H9 (cell line): Measurements from ENCODE around the gene DNER. TPM values are rescaled to one million over a fixed set of nuclear protein-coding genes. Genes with fewer than 3 reads are reported as not detected.

Source experiments
- DNase-seq: peaks from one replicate; pipeline ENCODE4 v3.0.0-alpha.2; 2017
- H2AFZ ChIP-seq: one replicate; pipeline ENCODE4 v1.6.1; 2013; ENCODE audit warnings: mild to moderate bottlenecking, low read length, control low read depth, moderate library complexity
- H2AK5ac ChIP-seq: 2 replicates; pipeline ENCODE4 v1.6.1; 2013; ENCODE audit warnings: low read length, control low read depth, mixed read lengths; ENCODE audit not compliant: insufficient read length
- H2BK120ac ChIP-seq: one replicate; pipeline ENCODE4 v1.6.1; 2013; ENCODE audit warnings: low read depth, mild to moderate bottlenecking, low read length, control low read depth, inconsistent platforms; ENCODE audit not compliant: poor library complexity, severe bottlenecking
- H2BK12ac ChIP-seq: 2 replicates; pipeline ENCODE4 v1.6.1; 2013; ENCODE audit warnings: low read length, control low read depth, mixed read lengths, low read depth; ENCODE audit not compliant: insufficient read length
- H2BK15ac ChIP-seq: 2 replicates; pipeline ENCODE4 v1.6.1; 2013; ENCODE audit warnings: low read depth, low read length, control low read depth
- H2BK20ac ChIP-seq: one replicate; pipeline ENCODE4 v1.6.1; 2013; ENCODE audit warnings: low read depth, mild to moderate bottlenecking, low read length, control low read depth, inconsistent platforms; ENCODE audit not compliant: poor library complexity, severe bottlenecking
- H2BK5ac ChIP-seq: 2 replicates; pipeline ENCODE4 v1.6.1; 2013; ENCODE audit warnings: low read length, control low read depth, mixed read lengths; ENCODE audit not compliant: insufficient read length
- H3K14ac ChIP-seq: 2 replicates; pipeline ENCODE4 v1.6.1; 2013; ENCODE audit warnings: low read length, control low read depth; ENCODE audit not compliant: insufficient read depth
- H3K18ac ChIP-seq: 2 replicates; pipeline ENCODE4 v1.6.1; 2013; ENCODE audit warnings: low read depth, mild to moderate bottlenecking, mixed read lengths, low read length, control low read depth; ENCODE audit not compliant: insufficient read length
- H3K23ac ChIP-seq: 2 replicates; pipeline ENCODE4 v1.6.1; 2013; ENCODE audit warnings: low read length, control low read depth, mixed read lengths, low read depth; ENCODE audit not compliant: insufficient read length
- H3K23me2 ChIP-seq: 2 replicates; pipeline ENCODE4 v1.6.1; 2013; ENCODE audit warnings: low read depth, mild to moderate bottlenecking, mixed read lengths, low read length, control low read depth; ENCODE audit not compliant: insufficient read length, poor library complexity, severe bottlenecking
- H3K27ac ChIP-seq: 2 replicates; pipeline ENCODE4 v1.5.1; 2013; ENCODE audit warnings: low read length, control low read depth, mixed read lengths, low read depth; ENCODE audit not compliant: insufficient read length
- H3K27me3 ChIP-seq: 2 replicates; pipeline ENCODE4 v1.6.1; 2013; ENCODE audit warnings: low read length, control low read depth, inconsistent platforms; ENCODE audit not compliant: insufficient read depth
- H3K4ac ChIP-seq: 2 replicates; pipeline ENCODE4 v1.6.1; 2013; ENCODE audit warnings: low read depth, mild to moderate bottlenecking, control low read depth, inconsistent platforms, low read length, moderate library complexity
- H3K4me1 ChIP-seq: 2 replicates; pipeline ENCODE4 v1.6.1; 2013; ENCODE audit warnings: low read length, control low read depth, inconsistent platforms; ENCODE audit not compliant: insufficient read depth
- H3K4me2 ChIP-seq: 2 replicates; pipeline ENCODE4 v1.6.1; 2013; ENCODE audit warnings: low read length, control low read depth, mixed read lengths; ENCODE audit not compliant: insufficient read length, insufficient read depth
- H3K56ac ChIP-seq: 2 replicates; pipeline ENCODE4 v1.6.1; 2013; ENCODE audit warnings: low read depth, mild to moderate bottlenecking, mixed read lengths, low read length, control low read depth; ENCODE audit not compliant: insufficient read length
- H3K79me1 ChIP-seq: 2 replicates; pipeline ENCODE4 v1.6.1; 2013; ENCODE audit warnings: low read depth, mild to moderate bottlenecking, moderate library complexity, low read length, control low read depth, inconsistent platforms; ENCODE audit not compliant: insufficient read depth, poor library complexity, severe bottlenecking
- H3K79me2 ChIP-seq: 2 replicates; pipeline ENCODE4 v1.6.1; 2013; ENCODE audit warnings: low read length, control low read depth, inconsistent platforms; ENCODE audit not compliant: insufficient read depth
- H3K9ac ChIP-seq: 2 replicates; pipeline ENCODE4 v1.6.1; 2013; ENCODE audit warnings: low read length, control low read depth, mixed read lengths; ENCODE audit not compliant: insufficient read length; ENCODE audit errors: extremely low read depth
- H3K9me3 ChIP-seq: one replicate; pipeline ENCODE4 v1.6.1; 2013; ENCODE audit warnings: low read depth, low read length, inconsistent platforms; ENCODE audit not compliant: control insufficient read depth
- H3T11ph ChIP-seq: one replicate; pipeline ENCODE4 v1.6.1; 2013; ENCODE audit warnings: mild to moderate bottlenecking, low read length, control low read depth, inconsistent platforms
- H4K20me1 ChIP-seq: one replicate; pipeline ENCODE4 v1.6.1; 2013; ENCODE audit not compliant: control insufficient read depth, insufficient read length, insufficient read depth
- H4K5ac ChIP-seq: 2 replicates; pipeline ENCODE4 v1.6.1; 2013; ENCODE audit warnings: low read depth, mild to moderate bottlenecking, mixed read lengths, low read length, control low read depth; ENCODE audit not compliant: insufficient read length
- H4K8ac ChIP-seq: replicated peaks from 2 replicates; pipeline ENCODE4 v1.6.1; 2013; ENCODE audit warnings: low read length, control low read depth, mixed read lengths, low read depth; ENCODE audit not compliant: insufficient read length
- H4K91ac ChIP-seq: 2 replicates; pipeline ENCODE4 v1.6.1; 2013; ENCODE audit warnings: low read depth, mild to moderate bottlenecking, moderate library complexity, mixed read lengths, low read length, control low read depth; ENCODE audit not compliant: insufficient read length
- H3K27ac Mint-ChIP-seq, 3 experiments: 2 replicates in 2 of 3; 3 replicates in 1 of 3; pipeline ENCODE4 v1.8.0; 2020 to 2021; ENCODE audit warnings: mixed read lengths in 3 of 3, mild to moderate bottlenecking in 1 of 3, moderate library complexity in 1 of 3
- H3K27me3 Mint-ChIP-seq: 2 replicates; pipeline ENCODE4 v1.8.0; 2021; ENCODE audit warnings: low read depth, mild to moderate bottlenecking, moderate library complexity, mixed read lengths
- H3K36me3 Mint-ChIP-seq, 3 experiments: 2 replicates in 2 of 3; 3 replicates in 1 of 3; pipeline ENCODE4 v1.8.0; 2020 to 2021; ENCODE audit warnings: low read depth in 3 of 3, mixed read lengths in 3 of 3; ENCODE audit not compliant: insufficient read depth in 1 of 3
- H3K4me1 Mint-ChIP-seq, 2 experiments: 2 replicates each; pipeline ENCODE4 v1.8.0; 2020; ENCODE audit warnings: mixed read lengths in 2 of 2
- H3K4me3 Mint-ChIP-seq, 2 experiments: 2 replicates in 1 of 2; 3 replicates in 1 of 2; pipeline ENCODE4 v1.8.0; 2020 to 2021; ENCODE audit warnings: mild to moderate bottlenecking in 2 of 2, mixed read lengths in 2 of 2, moderate library complexity in 1 of 2
- H3K9me3 Mint-ChIP-seq, 2 experiments: 2 replicates in 1 of 2; 3 replicates in 1 of 2; pipeline ENCODE4 v1.8.0; 2020; ENCODE audit warnings: mild to moderate bottlenecking in 2 of 2, mixed read lengths in 2 of 2, moderate library complexity in 1 of 2
- CTCF ChIP-seq: fragments of 200-600 bp; sonication (generic); conservative IDR thresholded peaks from 3 replicates; pipeline ENCODE4 v1.8.0; 2021; ENCODE audit warnings: antibody characterized with exemption, mild to moderate bottlenecking
- WGBS: extraction: QIAGEN DNeasy Blood & Tissue Kit; methylation state at CpG from one replicate; pipeline ENCODE4 v1.1.7; 2013; ENCODE audit warnings: missing lambda C conversion rate, low lambda C conversion rate, mixed read lengths; ENCODE audit not compliant: insufficient read length; ENCODE audit errors: extremely low coverage; 5-methylcytosine and 5-hydroxymethylcytosine counted together
- total RNA-seq: library from RNA; stranded (reverse); gene quantifications from 2 replicates; pipeline ENCODE4 v1.2.1, GENCODE V29; 2021

Gene DNER
- total RNA-seq, 1 experiment from 2014 or later = 1.0 TPM

- no peak overlapping the region for H2BK15ac ChIP-seq
- H3K4me2 ChIP-seq = no peak overlapping the region
These were observed 225.3 kb downstream of the DNER start for GRCh38 chr2:229489016-229489415.

More at GRCh38 chr2:229489016-229489415, 225.3 kb downstream of the DNER start:
- Histone ChIP-seq H2BK5ac (no peak overlapping the region), H3K23ac (no peak overlapping the region), H3K23me2 (no peaks in the 10 kb centered on the region), H4K8ac (no peak overlapping the region), H3K9ac (no peak overlapping the region), H4K20me1 (no peaks in the 10 kb centered on the region), H3K14ac (no peak overlapping the region), H4K5ac (no peak overlapping the region), H3K27ac (no peak overlapping the region), H3K79me1 (no peaks in the 10 kb centered on the region), H2BK20ac (no peak overlapping the region), H3K56ac (no peak overlapping the region), H3K4ac (no peak overlapping the region), H2BK12ac (no peak overlapping the region), H3K18ac (no peak overlapping the region), H2AK5ac (no peak overlapping the region), H2BK120ac (no peak overlapping the region), H3K9me3 (peaks cover 7% of the 10 kb centered on the region), H4K91ac (no peak overlapping the region), H3K27me3 (no peaks in the 10 kb centered on the region), H3T11ph (no peak overlapping the region), H3K4me1 (peaks cover 5% of the 10 kb centered on the region), H2AFZ (no peak overlapping the region), H3K79me2 (no peaks in the 10 kb centered on the region)
- Mint-ChIP-seq H3K27ac (peak overlapping the region in 1 of 3 experiments; percentile 93; a peak in 1 of 7 replicates), H3K27me3 (no peaks in the 10 kb centered on the region), H3K4me1 (peaks cover 23% of the 10 kb centered on the region in 2 experiments), H3K4me3 (no peak overlapping the region), H3K9me3 (peaks cover 15 to 17% of the 10 kb centered on the region in 2 experiments), H3K36me3 (peaks cover 4 to 16% (median 6%) of the 10 kb centered on the region in 3 experiments; a peak in 6 of 7 replicates)
- TF ChIP-seq CTCF = no peak
- no peak for DNase-seq
- no CpG with 5 or more reads among the region's 10 CpGs for WGBS
